Endometrial microvascular endothelial cells (primary cell): ENCODE measurements around the gene PTGS1. TPM values are rescaled to one million over a fixed set of nuclear protein-coding genes. Genes with fewer than 3 reads are reported as not detected.

Experiments
- in situ Hi-C: cut with HindIII; loops from 2 replicates; pipeline ENCODE4 v1.10.0; 2017; ENCODE audit warnings: low sequenced_read_pairs, low pct_unique_long_range_greater_than_20kb; ENCODE audit errors: inconsistent ontology term
- total RNA-seq: library from RNA; depleted of rRNA; stranded (reverse); fragments of >200 nt; gene quantifications from one replicate; pipeline ENCODE4 v1.2.3, GENCODE V29; 2015; ENCODE audit errors: inconsistent ontology term

PTGS1 gene
- total RNA-seq, 1 donor from 2014 or later, result 1.0 TPM

- in situ Hi-C loops, result no loop called here
These were observed 2.9 kb upstream of the PTGS1 start for GRCh38 chr9:122367774-122368460.

GRCh38 chr9:122368642-122369041, 2.2 kb upstream of the PTGS1 start:
- in situ Hi-C loops, result no loop called here

- in situ Hi-C loops, result no loop called here
These were observed 521 bp upstream of the PTGS1 start for GRCh38 chr9:122370303-122370702.

GRCh38 chr9:122371846-122372245, 1.0 kb downstream of the PTGS1 start:
- in situ Hi-C loops, result no loop called here

- in situ Hi-C loops, result no loop called here
These were observed 2.3 kb downstream of the PTGS1 start for GRCh38 chr9:122372856-122373845.

GRCh38 chr9:122374885-122375420, 4.1 kb downstream of the PTGS1 start:
- in situ Hi-C loops, result no loop called here

GRCh38 chr9:122376796-122377195, 6.0 kb downstream of the PTGS1 start:
- in situ Hi-C loops, result no loop called here

- in situ Hi-C loops, result no loop called here
These were observed 6.7 kb downstream of the PTGS1 start for GRCh38 chr9:122377241-122378164.

GRCh38 chr9:122378236-122378635, 7.4 kb downstream of the PTGS1 start:
- in situ Hi-C loops, result no loop called here

GRCh38 chr9:122379340-122379739, 8.5 kb downstream of the PTGS1 start:
- in situ Hi-C loops, result no loop called here

GRCh38 chr9:122380293-122380692, 9.5 kb downstream of the PTGS1 start:
- in situ Hi-C loops, result no loop called here

- in situ Hi-C loops, result no loop called here
These were observed 10.6 kb downstream of the PTGS1 start for GRCh38 chr9:122381206-122381950.

GRCh38 chr9:122382901-122383850, 12.4 kb downstream of the PTGS1 start:
- in situ Hi-C loops, result no loop called here

GRCh38 chr9:122383992-122384461, 13.2 kb downstream of the PTGS1 start:
- in situ Hi-C loops, result no loop called here

GRCh38 chr9:122386311-122386872, 15.6 kb downstream of the PTGS1 start:
- in situ Hi-C loops, result no loop called here

- in situ Hi-C loops, result no loop called here
These were observed 16.7 kb downstream of the PTGS1 start for GRCh38 chr9:122387536-122387935.

GRCh38 chr9:122389195-122389594, 18.4 kb downstream of the PTGS1 start:
- in situ Hi-C loops, result no loop called here
